Thyroid gland (tissue), 4 donors: ENCODE data around the gene ZMYND19.

Experiments
- CTCF ChIP-seq, 6 experiments: fragments of 200-600 bp in 3 of 6; fragments of 450-650 bp in 3 of 6; sonication (generic) in 3 of 6; IDR thresholded peaks; one replicate each; pipeline ENCODE4 v1.5.1; 2016 to 2019; ENCODE audit warnings: antibody characterized with exemption in 6 of 6, mild to moderate bottlenecking in 2 of 6, inconsistent platforms in 1 of 6, moderate library complexity in 1 of 6
- POLR2A ChIP-seq, 2 donors: fragments of 450-650 bp; IDR thresholded peaks; one replicate each; pipeline ENCODE4 v1.6.1; 2017; ENCODE audit warnings: antibody characterized with exemption in 2 of 2, mild to moderate bottlenecking in 2 of 2, moderate library complexity in 1 of 2

GRCh38 chr9:137550231-137550621, 40.1 kb downstream of the ZMYND19 start, which contains the start of gene PNPLA7:
- TF ChIP-seq POLR2A (IDR thresholded peaks at IDR 0.05) (peak in 1 of 2 donors; percentile 41), CTCF (IDR thresholded peaks at IDR 0.05) (no peak)
